B cell (primary cell): ENCODE measurements around the gene MBNL3.

Experiments
- EZH2 ChIP-seq: IDR thresholded peaks from 2 replicates; pipeline ENCODE4 v1.6.1; 2012; ENCODE audit warnings: borderline replicate concordance, low read depth, mild to moderate bottlenecking, moderate library complexity, low read length; ENCODE audit not compliant: insufficient read depth, poor library complexity, severe bottlenecking
- TF ChIP-seq, protein P1 (sequence below): fragments of 200-600 bp; IDR thresholded peaks from one replicate; pipeline ENCODE4 v1.8.0; 2022; ENCODE audit warnings: antibody characterized with exemption, mild to moderate bottlenecking

DNA sequence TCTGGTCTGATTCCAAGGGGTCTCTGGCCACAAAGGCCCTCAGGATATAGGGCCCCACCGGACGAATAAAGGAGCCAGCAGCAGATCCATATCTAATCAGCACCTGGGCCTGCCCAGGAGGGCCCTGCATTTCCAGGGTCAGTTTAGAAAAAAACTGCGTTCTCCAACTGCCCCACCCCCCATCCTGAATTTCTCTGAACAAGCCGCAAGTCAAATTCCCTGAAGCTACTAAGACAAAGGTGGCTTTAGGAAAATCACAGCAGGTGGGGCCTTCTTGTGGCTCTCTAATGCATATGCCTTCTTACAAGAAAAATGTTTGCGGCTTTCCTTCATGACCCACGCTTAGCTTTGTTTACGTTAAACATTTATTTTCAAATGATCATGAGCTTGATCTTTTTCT, 76.6 kb downstream of the MBNL3 start:
- TF ChIP-seq EZH2, result no peak
- TF ChIP-seq, protein P1, sequence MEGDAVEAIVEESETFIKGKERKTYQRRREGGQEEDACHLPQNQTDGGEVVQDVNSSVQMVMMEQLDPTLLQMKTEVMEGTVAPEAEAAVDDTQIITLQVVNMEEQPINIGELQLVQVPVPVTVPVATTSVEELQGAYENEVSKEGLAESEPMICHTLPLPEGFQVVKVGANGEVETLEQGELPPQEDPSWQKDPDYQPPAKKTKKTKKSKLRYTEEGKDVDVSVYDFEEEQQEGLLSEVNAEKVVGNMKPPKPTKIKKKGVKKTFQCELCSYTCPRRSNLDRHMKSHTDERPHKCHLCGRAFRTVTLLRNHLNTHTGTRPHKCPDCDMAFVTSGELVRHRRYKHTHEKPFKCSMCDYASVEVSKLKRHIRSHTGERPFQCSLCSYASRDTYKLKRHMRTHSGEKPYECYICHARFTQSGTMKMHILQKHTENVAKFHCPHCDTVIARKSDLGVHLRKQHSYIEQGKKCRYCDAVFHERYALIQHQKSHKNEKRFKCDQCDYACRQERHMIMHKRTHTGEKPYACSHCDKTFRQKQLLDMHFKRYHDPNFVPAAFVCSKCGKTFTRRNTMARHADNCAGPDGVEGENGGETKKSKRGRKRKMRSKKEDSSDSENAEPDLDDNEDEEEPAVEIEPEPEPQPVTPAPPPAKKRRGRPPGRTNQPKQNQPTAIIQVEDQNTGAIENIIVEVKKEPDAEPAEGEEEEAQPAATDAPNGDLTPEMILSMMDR, result no peak
